22Rv1 (cell line): ENCODE results near the gene SRP19.
A peak's percentile ranks its signal among the peaks of the same experiment; 100 is the strongest.

Experiments used
- H3K27ac ChIP-seq: fragments of 450-650 bp; 2 replicates; pipeline ENCODE4 v1.5.1; 2017
- CTCF ChIP-seq: fragments of 450-650 bp; IDR thresholded peaks from 2 replicates; pipeline ENCODE4 v1.5.1; 2017; ENCODE audit warnings: mild to moderate bottlenecking
- ZFX ChIP-seq: fragments of 450-650 bp; IDR thresholded peaks from 2 replicates; pipeline ENCODE4 v1.6.1; 2017; ENCODE audit warnings: antibody characterized with exemption, borderline replicate concordance

The SRP19 gene

GRCh38 chr5:112830378-112830777 lies 30.7 kb upstream of the SRP19 start:
- H3K27ac ChIP-seq, result no peak overlapping the region
- no peak for TF ChIP-seq ZFX
- TF ChIP-seq CTCF, result no peak

- TF ChIP-seq ZFX (no peak), CTCF (no peak)
- no peak overlapping the region for H3K27ac ChIP-seq
These were observed 27.1 kb upstream of the SRP19 start for GRCh38 chr5:112833971-112834370.

GRCh38 chr5:112844489-112844888 lies 16.6 kb upstream of the SRP19 start:
- TF ChIP-seq CTCF, result no peak
- no peak for TF ChIP-seq ZFX
- H3K27ac ChIP-seq, result no peak overlapping the region

- no peak overlapping the region for H3K27ac ChIP-seq
- TF ChIP-seq ZFX (no peak), CTCF (no peak)
These were observed 14.5 kb upstream of the SRP19 start for GRCh38 chr5:112846556-112846955.

GRCh38 chr5:112847306-112847705 lies 13.8 kb upstream of the SRP19 start:
- TF ChIP-seq CTCF (no peak), ZFX (no peak)
- H3K27ac ChIP-seq, result no peak overlapping the region

- peak; percentile 86 for TF ChIP-seq CTCF
- TF ChIP-seq ZFX, result no peak
- no peak overlapping the region for H3K27ac ChIP-seq
These were observed 12.8 kb upstream of the SRP19 start for GRCh38 chr5:112848116-112848811.

GRCh38 chr5:112849912-112850311 lies 11.2 kb upstream of the SRP19 start:
- TF ChIP-seq ZFX, result no peak
- no peak for TF ChIP-seq CTCF
- no peak overlapping the region for H3K27ac ChIP-seq
